ENCODE results near the gene CFAP299. TPM values are rescaled to one million over a fixed set of nuclear protein-coding genes. Genes with fewer than 3 reads are reported as not detected.

The CFAP299 gene
- total and polyA plus RNA-seq, 2 of the 13 experiments (the other 11 are each of a cell fraction or from before 2014, with no cell fraction given) = not detected

DNA sequence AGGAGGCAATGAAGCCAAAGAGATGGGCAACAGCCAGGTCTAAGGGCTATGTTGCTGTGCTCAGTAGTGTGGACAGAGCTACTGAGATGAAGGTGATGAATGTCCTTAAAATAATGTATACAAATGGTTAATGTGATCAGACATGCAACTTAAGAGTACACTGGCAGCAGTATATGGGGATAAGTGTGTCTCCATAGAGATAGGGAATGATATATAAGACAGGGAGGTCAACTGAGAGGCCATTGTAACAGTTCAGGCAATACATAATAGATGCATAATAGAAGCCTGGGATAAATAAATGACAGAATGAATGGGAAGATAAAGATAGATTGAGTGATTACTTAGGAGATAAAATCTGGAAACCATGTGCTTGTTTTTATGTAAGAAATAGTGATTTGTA lies 250.0 kb downstream of the CFAP299 start:
- ChIA-PET CTCF (ENCODE audit: low intra/inter-chr PET ratio, low total read pairs) (no interaction called here), POLR2A (no interaction called here)
- in situ Hi-C loops (cut with HindIII; ENCODE audit: extremely low pct_ligation_motif_present, low pct_unique_long_range_greater_than_20kb) (no loop called here), intact Hi-C loops (cut with micrococcal nuclease; ENCODE audit: unreplicated experiment) (no loop called here)
- Histone ChIP-seq H3K27ac (ENCODE audit: extremely low read length, insufficient read depth, low read length) (no peak overlapping the region), H2AFZ (ENCODE audit: low read length) (no peak overlapping the region), H3K9me3 (ENCODE audit: low read length) (no peaks in the 10 kb centered on the region), H3K9ac (ENCODE audit: insufficient read depth, low read depth, low read length) (no peak overlapping the region), H3K4me3 (replicated peaks in 1 of 3; ENCODE audit: insufficient read depth in 1 of 3, low read depth in 2 of 3, low read length in 3 of 3) (no peak overlapping the region), H3K27me3 (ENCODE audit: control insufficient read depth in 1 of 2, insufficient read depth in 2 of 2, low read length in 2 of 2) (no peaks in the 10 kb centered on the region), H3K4me2 (ENCODE audit: low read depth, low read length) (no peak overlapping the region), H4K20me1 (ENCODE audit: insufficient read depth, low read length) (no peaks in the 10 kb centered on the region), H3K36me3 (replicated peaks in 1 of 2; ENCODE audit: control insufficient read depth in 1 of 2, insufficient read depth in 2 of 2, low read length in 2 of 2) (no peaks in the 10 kb centered on the region), H3K79me2 (ENCODE audit: insufficient read depth, low read length) (no peaks in the 10 kb centered on the region), H3K4me1 (ENCODE audit: insufficient read depth, low read length) (no peaks in the 10 kb centered on the region)
- BruUV-seq (replicated peaks) = no TSS peak
- DNase-seq (ENCODE audit: low spot score) = no peak
- ATAC-seq = no peak
- no peak for FAIRE-seq
- TF ChIP-seq, protein P1, sequence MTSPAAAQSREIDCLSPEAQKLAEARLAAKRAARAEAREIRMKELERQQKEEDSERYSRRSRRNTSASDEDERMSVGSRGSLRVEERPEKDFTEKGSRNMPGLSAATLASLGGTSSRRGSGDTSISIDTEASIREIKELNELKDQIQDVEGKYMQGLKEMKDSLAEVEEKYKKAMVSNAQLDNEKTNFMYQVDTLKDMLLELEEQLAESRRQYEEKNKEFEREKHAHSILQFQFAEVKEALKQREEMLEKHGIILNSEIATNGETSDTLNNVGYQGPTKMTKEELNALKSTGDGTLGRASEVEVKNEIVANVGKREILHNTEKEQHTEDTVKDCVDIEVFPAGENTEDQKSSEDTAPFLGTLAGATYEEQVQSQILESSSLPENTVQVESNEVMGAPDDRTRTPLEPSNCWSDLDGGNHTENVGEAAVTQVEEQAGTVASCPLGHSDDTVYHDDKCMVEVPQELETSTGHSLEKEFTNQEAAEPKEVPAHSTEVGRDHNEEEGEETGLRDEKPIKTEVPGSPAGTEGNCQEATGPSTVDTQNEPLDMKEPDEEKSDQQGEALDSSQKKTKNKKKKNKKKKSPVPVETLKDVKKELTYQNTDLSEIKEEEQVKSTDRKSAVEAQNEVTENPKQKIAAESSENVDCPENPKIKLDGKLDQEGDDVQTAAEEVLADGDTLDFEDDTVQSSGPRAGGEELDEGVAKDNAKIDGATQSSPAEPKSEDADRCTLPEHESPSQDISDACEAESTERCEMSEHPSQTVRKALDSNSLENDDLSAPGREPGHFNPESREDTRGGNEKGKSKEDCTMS (CRISPR knock-in tag; conservative IDR thresholded peaks at IDR 0.05) = no peak
- TF ChIP-seq ATAD3A (CRISPR knock-in tag; IDR thresholded peaks at IDR 0.05) = no peak
- no peak for TF ChIP-seq TCF12 (IDR thresholded peaks at IDR 0.05)
- TF ChIP-seq TCF12 (CRISPR knock-in tag; IDR thresholded peaks at IDR 0.05) = no peak
- TF ChIP-seq SP1 (IDR thresholded peaks at IDR 0.05) = no peak
- no peak for TF ChIP-seq SP1 (CRISPR knock-in tag; IDR thresholded peaks at IDR 0.05)
- no peak for TF ChIP-seq ZNF615 (CRISPR knock-in tag; IDR thresholded peaks at IDR 0.05; ENCODE audit: borderline replicate concordance)
- no peak for TF ChIP-seq NFAT5 (CRISPR knock-in tag; IDR thresholded peaks at IDR 0.05)
- no peak for TF ChIP-seq MTF2 (CRISPR knock-in tag; IDR thresholded peaks at IDR 0.05; ENCODE audit: borderline replicate concordance)
- no peak for TF ChIP-seq ZNF232 (CRISPR knock-in tag; IDR thresholded peaks at IDR 0.05; ENCODE audit: borderline replicate concordance)
- no peak for TF ChIP-seq NFIB (CRISPR knock-in tag; IDR thresholded peaks at IDR 0.05; ENCODE audit: borderline replicate concordance)
- no peak for TF ChIP-seq ZNF776 (CRISPR knock-in tag; IDR thresholded peaks at IDR 0.05)
- TF ChIP-seq, protein P2, sequence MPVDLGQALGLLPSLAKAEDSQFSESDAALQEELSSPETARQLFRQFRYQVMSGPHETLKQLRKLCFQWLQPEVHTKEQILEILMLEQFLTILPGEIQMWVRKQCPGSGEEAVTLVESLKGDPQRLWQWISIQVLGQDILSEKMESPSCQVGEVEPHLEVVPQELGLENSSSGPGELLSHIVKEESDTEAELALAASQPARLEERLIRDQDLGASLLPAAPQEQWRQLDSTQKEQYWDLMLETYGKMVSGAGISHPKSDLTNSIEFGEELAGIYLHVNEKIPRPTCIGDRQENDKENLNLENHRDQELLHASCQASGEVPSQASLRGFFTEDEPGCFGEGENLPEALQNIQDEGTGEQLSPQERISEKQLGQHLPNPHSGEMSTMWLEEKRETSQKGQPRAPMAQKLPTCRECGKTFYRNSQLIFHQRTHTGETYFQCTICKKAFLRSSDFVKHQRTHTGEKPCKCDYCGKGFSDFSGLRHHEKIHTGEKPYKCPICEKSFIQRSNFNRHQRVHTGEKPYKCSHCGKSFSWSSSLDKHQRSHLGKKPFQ (CRISPR knock-in tag; IDR thresholded peaks at IDR 0.05; ENCODE audit: insufficient replicate concordance) = no peak
- no peak for TF ChIP-seq ZNF549 (CRISPR knock-in tag; IDR thresholded peaks at IDR 0.05)
- no peak for TF ChIP-seq ZNF747 (CRISPR knock-in tag; IDR thresholded peaks at IDR 0.05; ENCODE audit: borderline replicate concordance)
- TF ChIP-seq PAF1 (CRISPR knock-in tag; IDR thresholded peaks at IDR 0.05) = no peak
- no peak for TF ChIP-seq AGO2 (optimal IDR thresholded peaks at IDR 0.05; ENCODE audit: low read depth, low read length)
- TF ChIP-seq RFX1 (IDR thresholded peaks at IDR 0.05) = no peak
- TF ChIP-seq MED13 (CRISPR knock-in tag; IDR thresholded peaks at IDR 0.05) = no peak
- TF ChIP-seq KLF13 (CRISPR knock-in tag; IDR thresholded peaks at IDR 0.05) = no peak

All from HepG2 (cell line).